ENCODE results near the gene B3GNT3. TPM values are rescaled to one million over a fixed set of nuclear protein-coding genes. Genes with fewer than 3 reads are reported as not detected.
"Not testable (repeated sequence)": the region's sequence is repeated elsewhere in the genome, so short reads cannot be mapped to it uniquely, and the experiment has no call there.

B3GNT3 gene
- total RNA-seq, 2 donors from 2014 or later = 2.3 TPM; not detected in 1

- Histone ChIP-seq H3K4me3 (no peak overlapping the region), H3K36me3 (no peaks in the 10 kb centered on the region), H3K27me3 (replicated peaks; ENCODE audit: insufficient read depth) (peaks cover 5% of the 10 kb centered on the region), H3K4me1 (ENCODE audit: control insufficient read depth in 1 of 2, low read depth in 2 of 2) (peaks cover 0 to 3% of the 10 kb centered on the region in 2 donors), H3K27ac (no peak overlapping the region), H3K9me3 (no peaks in the 10 kb centered on the region)
- no peak for DNase-seq (ENCODE audit: low spot score)
- TF ChIP-seq CTCF (IDR thresholded peaks at IDR 0.05) = no peak
- no peak for ATAC-seq (ENCODE audit: insufficient number of reproducible peaks, low FRiP score, low read depth)
Measured at GRCh38 chr19:17796013-17796837, 1.3 kb downstream of the B3GNT3 start.

GRCh38 chr19:17796838-17797423 is 2.0 kb downstream of the B3GNT3 start:
- Histone ChIP-seq H3K4me3 (no peak overlapping the region), H3K27ac (no peak overlapping the region), H3K4me1 (ENCODE audit: control insufficient read depth in 1 of 2, low read depth in 2 of 2) (peaks cover 0 to 3% of the 10 kb centered on the region in 2 donors), H3K9me3 (no peaks in the 10 kb centered on the region), H3K27me3 (replicated peaks; ENCODE audit: insufficient read depth) (peaks cover 5% of the 10 kb centered on the region), H3K36me3 (no peaks in the 10 kb centered on the region)
- TF ChIP-seq CTCF (IDR thresholded peaks at IDR 0.05) = no peak
- ATAC-seq (ENCODE audit: insufficient number of reproducible peaks, low FRiP score, low read depth) = no peak
- DNase-seq (ENCODE audit: low spot score) = no peak

GRCh38 chr19:17797424-17798201 is 2.7 kb downstream of the B3GNT3 start:
- no peak overlapping the region for H3K27ac ChIP-seq
- ATAC-seq (ENCODE audit: insufficient number of reproducible peaks, low FRiP score, low read depth) = no peak
- peaks cover 5% of the 10 kb centered on the region for H3K27me3 ChIP-seq (replicated peaks; ENCODE audit: insufficient read depth)
- peaks cover 0 to 3% of the 10 kb centered on the region in 2 donors for H3K4me1 ChIP-seq (ENCODE audit: control insufficient read depth in 1 of 2, low read depth in 2 of 2)
- TF ChIP-seq CTCF (IDR thresholded peaks at IDR 0.05) = no peak
- no peak overlapping the region for H3K4me3 ChIP-seq
- DNase-seq (ENCODE audit: low spot score) = no peak
- no peaks in the 10 kb centered on the region for H3K9me3 ChIP-seq
- H3K36me3 ChIP-seq = no peaks in the 10 kb centered on the region

- H3K27me3 ChIP-seq (replicated peaks; ENCODE audit: insufficient read depth) = not testable (repeated sequence)
Measured at GRCh38 chr19:17798599-17798998, 3.7 kb downstream of the B3GNT3 start.

GRCh38 chr19:17802137-17802858 is 7.4 kb downstream of the B3GNT3 start:
- no peaks in the 10 kb centered on the region for H3K4me1 ChIP-seq (ENCODE audit: control insufficient read depth in 1 of 2, low read depth in 2 of 2)
- H3K9me3 ChIP-seq = no peaks in the 10 kb centered on the region
- H3K4me3 ChIP-seq = no peak overlapping the region
- no peak for ATAC-seq (ENCODE audit: insufficient number of reproducible peaks, low FRiP score, low read depth)
- H3K36me3 ChIP-seq = no peaks in the 10 kb centered on the region
- DNase-seq (ENCODE audit: low spot score) = no peak
- H3K27ac ChIP-seq = no peak overlapping the region
- no peak for TF ChIP-seq CTCF (IDR thresholded peaks at IDR 0.05)
- no peaks in the 10 kb centered on the region for H3K27me3 ChIP-seq (replicated peaks; ENCODE audit: insufficient read depth)

More at GRCh38 chr19:17798599-17798998, 3.7 kb downstream of the B3GNT3 start:
- not testable (repeated sequence) for ATAC-seq (ENCODE audit: insufficient number of reproducible peaks, low FRiP score, low read depth); H3K9me3 ChIP-seq; H3K27ac ChIP-seq; H3K36me3 ChIP-seq; DNase-seq (ENCODE audit: low spot score); H3K4me3 ChIP-seq; H3K4me1 ChIP-seq (ENCODE audit: control insufficient read depth in 1 of 2, low read depth in 2 of 2)

Measured in thoracic aorta (tissue), 2 donors.